Panc1 (cell line): ENCODE measurements around the gene KCNG1.

Experiments used
- CTCF ChIP-seq: fragments of 450-650 bp; IDR thresholded peaks from 2 replicates; pipeline ENCODE4 v1.5.1; 2017; ENCODE audit warnings: mild to moderate bottlenecking
- POLR2AphosphoS5 ChIP-seq: IDR thresholded peaks from 2 replicates; pipeline ENCODE4 v1.6.1; 2012; ENCODE audit warnings: mild to moderate bottlenecking, low read depth, low read length, moderate library complexity

GRCh38 chr20:51028616-51029212 is 5.8 kb upstream of the KCNG1 start:
- TF ChIP-seq POLR2AphosphoS5: no peak
- TF ChIP-seq CTCF: no peak
